ENCODE results near the gene ETNK1. TPM values are rescaled to one million over a fixed set of nuclear protein-coding genes. Genes with fewer than 3 reads are reported as not detected.
"Not testable (repeated sequence)": the region's sequence is repeated elsewhere in the genome, so short reads cannot be mapped to it uniquely, and the experiment has no call there.

Gene ETNK1
- total RNA-seq, 1 donor from 2014 or later = 53.9 TPM

DNA sequence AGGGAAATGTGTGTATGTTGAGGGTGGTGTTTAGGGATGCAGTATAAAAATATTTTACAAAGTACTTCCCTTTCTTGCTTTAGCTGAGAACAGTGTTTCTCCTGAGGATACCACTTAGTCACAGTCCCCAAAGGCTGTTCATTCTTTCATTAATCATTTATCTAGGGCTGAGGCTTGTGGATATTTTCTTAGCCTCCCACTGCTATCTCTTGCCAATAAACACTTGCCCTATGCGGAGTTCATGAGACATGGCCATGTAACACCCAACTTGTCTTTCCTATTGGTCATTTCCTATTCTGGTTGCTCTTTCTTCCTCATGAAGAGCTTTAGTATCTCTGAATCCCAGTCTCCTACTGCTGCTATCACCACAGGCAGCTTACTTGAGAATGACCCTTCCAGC, 75.1 kb downstream of the ETNK1 start:
- Histone ChIP-seq H4K20me1 (ENCODE audit: low read depth) (no peaks in the 10 kb centered on the region), H2AFZ (replicated peaks) (no peak overlapping the region), H3K4me3 (no peak overlapping the region), H3F3A (ENCODE audit: low read depth) (no peaks in the 10 kb centered on the region), H3K36me3 (no peaks in the 10 kb centered on the region), H3K79me2 (ENCODE audit: low read depth) (no peaks in the 10 kb centered on the region), H3K9ac (no peak overlapping the region), H3K9me3 (ENCODE audit: low read depth) (no peaks in the 10 kb centered on the region), H3K4me2 (no peak overlapping the region), H3K27ac (no peak overlapping the region), H3K4me1 (peaks cover 8% of the 10 kb centered on the region), H3K27me3 (no peaks in the 10 kb centered on the region)
- Mint-ChIP-seq H3K36me3 (no peaks in the 10 kb centered on the region), H3K4me1 (peaks cover 4% of the 10 kb centered on the region), H3K27ac (no peak overlapping the region), H3K9me3 (peaks cover 5% of the 10 kb centered on the region), H3K4me3 (no peak overlapping the region), H3K27me3 (ENCODE audit: insufficient read depth, low read depth) (peaks cover 4% of the 10 kb centered on the region)
- no peak for DNase-seq (ENCODE audit: low spot score)
- TF ChIP-seq, protein P1, sequence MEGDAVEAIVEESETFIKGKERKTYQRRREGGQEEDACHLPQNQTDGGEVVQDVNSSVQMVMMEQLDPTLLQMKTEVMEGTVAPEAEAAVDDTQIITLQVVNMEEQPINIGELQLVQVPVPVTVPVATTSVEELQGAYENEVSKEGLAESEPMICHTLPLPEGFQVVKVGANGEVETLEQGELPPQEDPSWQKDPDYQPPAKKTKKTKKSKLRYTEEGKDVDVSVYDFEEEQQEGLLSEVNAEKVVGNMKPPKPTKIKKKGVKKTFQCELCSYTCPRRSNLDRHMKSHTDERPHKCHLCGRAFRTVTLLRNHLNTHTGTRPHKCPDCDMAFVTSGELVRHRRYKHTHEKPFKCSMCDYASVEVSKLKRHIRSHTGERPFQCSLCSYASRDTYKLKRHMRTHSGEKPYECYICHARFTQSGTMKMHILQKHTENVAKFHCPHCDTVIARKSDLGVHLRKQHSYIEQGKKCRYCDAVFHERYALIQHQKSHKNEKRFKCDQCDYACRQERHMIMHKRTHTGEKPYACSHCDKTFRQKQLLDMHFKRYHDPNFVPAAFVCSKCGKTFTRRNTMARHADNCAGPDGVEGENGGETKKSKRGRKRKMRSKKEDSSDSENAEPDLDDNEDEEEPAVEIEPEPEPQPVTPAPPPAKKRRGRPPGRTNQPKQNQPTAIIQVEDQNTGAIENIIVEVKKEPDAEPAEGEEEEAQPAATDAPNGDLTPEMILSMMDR (IDR thresholded peaks at IDR 0.05) = no peak
- TF ChIP-seq EZH2 (IDR thresholded peaks at IDR 0.05) (no peak), EZH2phosphoT487 (IDR thresholded peaks at IDR 0.05) (no peak)

DNA sequence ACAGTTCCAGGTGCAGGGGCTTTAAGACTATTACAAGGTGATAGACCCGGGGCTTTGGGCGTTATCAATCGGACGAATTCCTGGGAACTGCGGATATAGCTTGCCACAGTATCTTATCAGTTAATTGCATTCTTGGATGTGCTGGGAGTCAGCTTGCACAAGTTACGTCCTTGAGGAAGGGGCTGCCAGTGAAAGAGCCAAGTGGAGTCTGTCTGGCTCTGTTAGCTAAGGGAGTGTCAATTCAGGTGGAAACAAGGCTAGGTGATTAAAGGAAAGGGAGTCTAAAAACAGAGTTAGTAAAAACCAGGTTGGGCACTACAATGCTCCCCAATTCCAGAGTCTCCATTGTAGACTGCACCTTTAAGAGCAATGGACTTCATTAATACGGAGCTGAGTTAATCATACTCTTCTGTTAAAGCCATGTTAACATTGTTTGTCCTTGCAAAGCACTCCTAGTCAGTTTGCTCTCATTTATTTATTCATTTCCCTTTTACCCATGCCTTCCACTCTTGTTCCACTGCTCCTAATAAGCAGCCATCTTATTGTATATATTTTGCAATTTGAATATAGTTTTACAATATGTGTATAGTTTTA, 76.3 kb downstream of the ETNK1 start:
- not testable (repeated sequence) for H3K4me3 Mint-ChIP-seq; H3K27ac Mint-ChIP-seq; H3K79me2 ChIP-seq (ENCODE audit: low read depth); H3K9me3 Mint-ChIP-seq; H3K27ac ChIP-seq; H3K9ac ChIP-seq; H3F3A ChIP-seq (ENCODE audit: low read depth); H3K36me3 Mint-ChIP-seq; DNase-seq (ENCODE audit: low spot score); H3K27me3 ChIP-seq; H3K4me1 ChIP-seq; H3K4me1 Mint-ChIP-seq; H3K9me3 ChIP-seq (ENCODE audit: low read depth); H3K36me3 ChIP-seq; H3K27me3 Mint-ChIP-seq (ENCODE audit: insufficient read depth, low read depth); H3K4me2 ChIP-seq; H3K4me3 ChIP-seq; H4K20me1 ChIP-seq (ENCODE audit: low read depth); H2AFZ ChIP-seq (replicated peaks)

DNA sequence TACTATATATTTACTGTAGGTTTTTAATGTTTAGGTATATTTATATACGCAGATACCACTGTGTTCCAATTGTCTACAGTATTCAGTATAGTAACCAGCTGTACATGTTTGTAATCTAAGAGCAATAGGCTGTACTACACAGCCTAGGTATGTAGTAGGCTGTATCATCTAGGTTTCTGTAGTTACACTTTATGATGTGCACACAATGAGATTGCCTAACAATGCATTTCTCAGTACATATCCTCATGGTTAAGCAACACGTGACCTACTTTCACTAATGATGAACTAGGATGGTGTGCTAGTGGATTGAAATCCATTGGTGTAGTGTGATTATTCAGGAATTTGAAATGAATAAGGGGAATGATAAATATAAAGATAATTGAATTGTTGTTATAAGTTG, 77.7 kb downstream of the ETNK1 start:
- Histone ChIP-seq H3K4me2 (no peak overlapping the region), H3K4me1 (peaks cover 8% of the 10 kb centered on the region), H3K36me3 (no peaks in the 10 kb centered on the region), H4K20me1 (ENCODE audit: low read depth) (no peaks in the 10 kb centered on the region), H3K79me2 (ENCODE audit: low read depth) (no peaks in the 10 kb centered on the region), H3K9me3 (ENCODE audit: low read depth) (no peaks in the 10 kb centered on the region), H3K9ac (no peak overlapping the region), H3K27me3 (no peaks in the 10 kb centered on the region), H3F3A (ENCODE audit: low read depth) (no peaks in the 10 kb centered on the region), H3K27ac (no peak overlapping the region), H2AFZ (replicated peaks) (no peak overlapping the region), H3K4me3 (no peak overlapping the region)
- no peaks in the 10 kb centered on the region for H3K36me3 Mint-ChIP-seq
- no peak overlapping the region for H3K27ac Mint-ChIP-seq
- H3K9me3 Mint-ChIP-seq = no peaks in the 10 kb centered on the region
- H3K4me1 Mint-ChIP-seq = peaks cover 5% of the 10 kb centered on the region
- DNase-seq (ENCODE audit: low spot score) = no peak
- no peak for TF ChIP-seq EZH2 (IDR thresholded peaks at IDR 0.05)
- TF ChIP-seq, protein P1 (IDR thresholded peaks at IDR 0.05) = no peak
- TF ChIP-seq EZH2phosphoT487 (IDR thresholded peaks at IDR 0.05) = no peak
- peaks cover 4% of the 10 kb centered on the region for H3K27me3 Mint-ChIP-seq (ENCODE audit: insufficient read depth, low read depth)
- no peak overlapping the region for H3K4me3 Mint-ChIP-seq

DNA sequence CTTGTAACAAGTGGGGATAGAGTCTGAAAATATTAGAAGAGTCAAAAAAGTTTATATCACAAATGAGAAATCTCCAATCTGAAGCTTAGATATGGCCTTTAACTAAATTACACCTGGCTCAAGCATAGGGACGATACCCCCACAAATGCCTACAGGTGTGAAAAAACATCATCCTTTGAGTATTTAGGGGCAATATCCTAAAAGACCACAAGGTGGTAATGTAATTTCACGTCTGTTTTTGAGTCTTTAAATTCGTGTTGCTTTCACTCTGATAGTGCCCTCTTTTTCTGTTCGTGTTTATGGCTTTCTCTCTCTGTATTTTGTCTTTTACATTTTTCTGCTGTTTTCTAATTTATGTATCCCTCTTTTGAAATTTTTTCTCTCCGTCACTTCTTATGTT, 84.3 kb downstream of the ETNK1 start:
- H3K9me3 ChIP-seq (ENCODE audit: low read depth) = no peaks in the 10 kb centered on the region
- Mint-ChIP-seq H3K4me1 (peaks cover 7% of the 10 kb centered on the region), H3K27me3 (ENCODE audit: insufficient read depth, low read depth) (peaks cover 3% of the 10 kb centered on the region), H3K27ac (no peak overlapping the region), H3K36me3 (no peaks in the 10 kb centered on the region), H3K4me3 (no peak overlapping the region), H3K9me3 (no peaks in the 10 kb centered on the region)
- H3K36me3 ChIP-seq = no peaks in the 10 kb centered on the region
- H3K79me2 ChIP-seq (ENCODE audit: low read depth) = no peaks in the 10 kb centered on the region
- H3F3A ChIP-seq (ENCODE audit: low read depth) = no peaks in the 10 kb centered on the region
- peaks cover 3% of the 10 kb centered on the region for H3K4me1 ChIP-seq
- H4K20me1 ChIP-seq (ENCODE audit: low read depth) = no peaks in the 10 kb centered on the region
- H3K4me2 ChIP-seq = no peak overlapping the region
- no peaks in the 10 kb centered on the region for H3K27me3 ChIP-seq
- H3K4me3 ChIP-seq = no peak overlapping the region
- TF ChIP-seq, protein P1 (IDR thresholded peaks at IDR 0.05) = peak; percentile 60
- no peak for TF ChIP-seq EZH2phosphoT487 (IDR thresholded peaks at IDR 0.05)
- H3K27ac ChIP-seq = no peak overlapping the region
- H3K9ac ChIP-seq = no peak overlapping the region
- DNase-seq (ENCODE audit: low spot score) = peak; percentile 46
- no peak overlapping the region for H2AFZ ChIP-seq (replicated peaks)

All from neural progenitor cell (in vitro differentiated cells).